HG02610 (cell line): ENCODE data around the gene LRP2.
"Not testable (repeated sequence)": the region's sequence is repeated elsewhere in the genome, so short reads cannot be mapped to it uniquely, and the experiment has no call there.

Source experiments
- ATAC-seq: cut with Tn5 transposase; IDR thresholded peaks from one replicate; pipeline ENCODE4 v1.9.1; 2021; ENCODE audit warnings: mild to moderate bottlenecking, moderate library complexity; ENCODE audit not compliant: unreplicated experiment

The LRP2 gene

GRCh38 chr2:169348321-169349024, 13.9 kb downstream of the LRP2 start:
- no peak for ATAC-seq

- ATAC-seq: no peak
Observed at GRCh38 chr2:169345486-169346437, 16.6 kb downstream of the LRP2 start.

- ATAC-seq: no peak
Observed at GRCh38 chr2:169344736-169345485, 17.4 kb downstream of the LRP2 start.

- ATAC-seq: no peak
Observed at GRCh38 chr2:169343202-169343601, 19.1 kb downstream of the LRP2 start.

GRCh38 chr2:169339657-169340056, 22.7 kb downstream of the LRP2 start:
- no peak for ATAC-seq

GRCh38 chr2:169336695-169337094, 25.6 kb downstream of the LRP2 start:
- ATAC-seq: no peak

GRCh38 chr2:169330555-169331198, 31.7 kb downstream of the LRP2 start:
- no peak for ATAC-seq

- ATAC-seq: no peak
Observed at GRCh38 chr2:169329688-169330554, 32.4 kb downstream of the LRP2 start.

GRCh38 chr2:169328785-169329184, 33.5 kb downstream of the LRP2 start:
- no peak for ATAC-seq

GRCh38 chr2:169327837-169328236, 34.5 kb downstream of the LRP2 start:
- not testable (repeated sequence) for ATAC-seq

- ATAC-seq: not testable (repeated sequence)
Observed at GRCh38 chr2:169325886-169326285, 36.4 kb downstream of the LRP2 start.

- ATAC-seq: no peak
Observed at GRCh38 chr2:169324581-169325260, 37.6 kb downstream of the LRP2 start.

GRCh38 chr2:169323841-169324240, 38.5 kb downstream of the LRP2 start:
- no peak for ATAC-seq

GRCh38 chr2:169320561-169320960, 41.8 kb downstream of the LRP2 start:
- ATAC-seq: no peak

- ATAC-seq: no peak
Observed at GRCh38 chr2:169315357-169315756, 47.0 kb downstream of the LRP2 start.

GRCh38 chr2:169308349-169308748, 54.0 kb downstream of the LRP2 start:
- ATAC-seq: not testable (repeated sequence)

- not testable (repeated sequence) for ATAC-seq
Observed at GRCh38 chr2:169304689-169305088, 57.6 kb downstream of the LRP2 start.

GRCh38 chr2:169303579-169304305, 58.6 kb downstream of the LRP2 start:
- ATAC-seq: no peak

GRCh38 chr2:169302364-169302763, 60.0 kb downstream of the LRP2 start:
- no peak for ATAC-seq
